Breast epithelium (tissue), 4 donors: ENCODE data around the gene NEU2. TPM values are rescaled to one million over a fixed set of nuclear protein-coding genes. Genes with fewer than 3 reads are reported as not detected.

ENCODE experiments used
- DNase-seq, 2 donors: peaks; one replicate each; pipeline ENCODE4 v3.0.0-alpha.2; 2019; ENCODE audit warnings: low spot score in 2 of 2
- H3K27ac ChIP-seq, 2 donors: fragments of 200-600 bp; sonication (generic) in 1 of 2; one replicate each; pipeline ENCODE4 v1.5.1; 2016 to 2019; ENCODE audit warnings: mild to moderate bottlenecking in 1 of 2
- H3K27me3 ChIP-seq, 2 donors: fragments of 200-600 bp; sonication (generic) in 1 of 2; one replicate each; pipeline versions ENCODE4 v1.5.1 to v1.6.0; 2017 to 2019; ENCODE audit warnings: control low read depth in 1 of 2, mild to moderate bottlenecking in 1 of 2
- H3K36me3 ChIP-seq: fragments of 200-600 bp; one replicate; pipeline ENCODE4 v1.5.1; 2019
- H3K4me1 ChIP-seq, 2 donors: fragments of 200-600 bp; sonication (generic); one replicate each; pipeline ENCODE4 v1.5.1; 2016 to 2019; ENCODE audit warnings: control low read depth in 1 of 2
- H3K4me3 ChIP-seq, 3 donors: fragments of 200-600 bp; sonication (generic); 1 replicate in 2 of 3; 2 replicates in 1 of 3; pipeline ENCODE4 v1.5.1; 2016 to 2019; ENCODE audit warnings: mild to moderate bottlenecking in 3 of 3, moderate library complexity in 2 of 3
- H3K9me3 ChIP-seq, 2 donors: fragments of 200-600 bp; sonication (generic) in 1 of 2; one replicate each; pipeline ENCODE4 v1.5.1; 2016 to 2019; ENCODE audit warnings: control low read depth in 1 of 2
- POLR2A ChIP-seq: fragments of 450-650 bp; IDR thresholded peaks from one replicate; pipeline ENCODE4 v1.6.1; 2016; ENCODE audit warnings: antibody characterized with exemption, mild to moderate bottlenecking, moderate library complexity
- POLR2AphosphoS5 ChIP-seq, 3 donors: sonication (generic); formaldehyde crosslinking; IDR thresholded peaks; one replicate each; pipeline ENCODE4 v1.6.1; 2017; ENCODE audit warnings: antibody characterized with exemption in 3 of 3
- intact Hi-C: fragments of 100-400 bp; cut with DNase I; formaldehyde crosslinking; loops from one replicate; pipeline ENCODE4 v1.15.1; 2023; ENCODE audit warnings: low total_unique reads
- total RNA-seq, 3 donors: library from RNA; depleted of rRNA; stranded (reverse); fragments of >200 nt; gene quantifications; one replicate each; pipeline ENCODE4 v1.1.0, GENCODE V29; 2016
- TF ChIP-seq, protein P1 (sequence below), 3 donors: fragments of 450-650 bp; IDR thresholded peaks; one replicate each; pipeline ENCODE4 v1.5.1; 2016 to 2017; ENCODE audit warnings: antibody characterized with exemption in 3 of 3, mild to moderate bottlenecking in 3 of 3, moderate library complexity in 3 of 3

The NEU2 gene
- total RNA-seq, 3 donors from 2014 or later = not detected

DNA sequence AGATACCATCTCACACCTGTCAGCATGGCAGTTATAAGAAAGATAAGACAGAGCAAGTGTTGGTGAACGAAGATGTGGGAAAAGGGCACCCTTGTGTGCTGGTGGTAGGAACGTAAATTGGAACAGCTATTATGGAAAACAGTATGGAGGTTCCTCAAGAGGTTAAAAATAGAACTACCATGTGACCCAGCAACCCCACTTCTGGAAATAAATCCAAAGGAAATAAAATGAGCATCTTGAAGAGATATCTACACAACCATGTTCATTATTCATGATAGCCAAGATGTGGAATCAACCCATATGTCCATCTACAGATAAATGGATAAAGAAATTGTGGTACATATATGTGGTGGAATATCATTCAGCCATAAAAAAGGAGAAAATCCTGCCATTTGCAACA, 46.3 kb upstream of the NEU2 start:
- DNase-seq = no peak
- Histone ChIP-seq H3K27ac (no peak overlapping the region), H3K4me3 (no peak overlapping the region), H3K27me3 (no peaks in the 10 kb centered on the region), H3K36me3 (no peaks in the 10 kb centered on the region), H3K9me3 (no peaks in the 10 kb centered on the region), H3K4me1 (peaks cover 0 to 5% of the 10 kb centered on the region in 2 donors)
- TF ChIP-seq POLR2A (no peak), POLR2AphosphoS5 (IDR thresholded peaks at IDR 0.05) (no peak)
- TF ChIP-seq, protein P1, sequence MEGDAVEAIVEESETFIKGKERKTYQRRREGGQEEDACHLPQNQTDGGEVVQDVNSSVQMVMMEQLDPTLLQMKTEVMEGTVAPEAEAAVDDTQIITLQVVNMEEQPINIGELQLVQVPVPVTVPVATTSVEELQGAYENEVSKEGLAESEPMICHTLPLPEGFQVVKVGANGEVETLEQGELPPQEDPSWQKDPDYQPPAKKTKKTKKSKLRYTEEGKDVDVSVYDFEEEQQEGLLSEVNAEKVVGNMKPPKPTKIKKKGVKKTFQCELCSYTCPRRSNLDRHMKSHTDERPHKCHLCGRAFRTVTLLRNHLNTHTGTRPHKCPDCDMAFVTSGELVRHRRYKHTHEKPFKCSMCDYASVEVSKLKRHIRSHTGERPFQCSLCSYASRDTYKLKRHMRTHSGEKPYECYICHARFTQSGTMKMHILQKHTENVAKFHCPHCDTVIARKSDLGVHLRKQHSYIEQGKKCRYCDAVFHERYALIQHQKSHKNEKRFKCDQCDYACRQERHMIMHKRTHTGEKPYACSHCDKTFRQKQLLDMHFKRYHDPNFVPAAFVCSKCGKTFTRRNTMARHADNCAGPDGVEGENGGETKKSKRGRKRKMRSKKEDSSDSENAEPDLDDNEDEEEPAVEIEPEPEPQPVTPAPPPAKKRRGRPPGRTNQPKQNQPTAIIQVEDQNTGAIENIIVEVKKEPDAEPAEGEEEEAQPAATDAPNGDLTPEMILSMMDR (IDR thresholded peaks at IDR 0.05) = no peak
- intact Hi-C loops = no loop called here

DNA sequence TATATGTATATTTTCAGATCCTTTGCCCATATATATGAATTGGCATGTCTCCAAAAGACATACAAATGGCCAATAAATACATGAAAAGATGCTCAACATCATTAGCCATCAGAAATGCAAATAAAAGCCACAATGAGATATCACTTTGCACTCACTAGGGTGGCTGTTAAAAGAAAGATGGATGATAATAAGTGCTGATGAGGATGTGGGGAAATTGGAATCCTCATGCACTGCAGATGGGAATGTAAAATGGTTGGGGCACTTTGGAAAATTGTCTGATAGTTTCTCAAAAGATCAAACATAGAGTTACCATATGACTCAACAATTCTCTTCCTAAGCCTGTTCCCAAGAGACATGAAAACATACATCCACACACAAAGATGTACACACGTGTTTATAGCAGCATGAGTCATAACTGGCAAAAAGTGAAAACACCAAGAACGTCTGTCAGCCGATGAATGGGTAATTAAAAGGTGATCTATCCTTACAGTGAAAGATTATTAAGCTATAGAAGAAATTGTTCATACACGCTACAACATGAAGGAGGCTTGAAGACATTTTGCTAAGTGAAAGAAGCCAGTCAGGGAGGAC, 39.1 kb upstream of the NEU2 start:
- intact Hi-C loops = no loop called here
- no peaks in the 10 kb centered on the region for H3K27me3 ChIP-seq
- TF ChIP-seq POLR2AphosphoS5 (IDR thresholded peaks at IDR 0.05) (no peak), POLR2A (no peak)
- TF ChIP-seq, protein P1 (IDR thresholded peaks at IDR 0.05) = no peak

DNA sequence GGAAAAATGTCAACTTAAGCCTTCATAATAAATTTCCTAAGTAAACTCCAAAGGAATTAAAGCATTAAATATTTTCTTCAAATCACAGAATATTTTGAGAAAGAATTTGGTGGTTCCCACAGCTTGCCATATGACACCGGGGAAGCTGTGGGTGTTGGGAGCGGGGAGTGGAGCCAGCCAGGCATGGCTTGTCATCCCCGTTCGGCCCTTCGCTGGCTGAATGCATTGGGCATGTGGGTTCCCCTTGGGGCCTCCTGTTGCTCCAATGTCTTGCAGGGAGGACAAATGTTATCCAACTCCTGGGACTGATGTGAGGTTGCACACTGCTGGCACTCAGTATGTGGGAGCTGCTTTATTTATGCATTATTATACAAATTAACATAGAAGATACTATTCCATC, 38.0 kb upstream of the NEU2 start:
- no peaks in the 10 kb centered on the region for H3K4me1 ChIP-seq
- peak in 1 of 2 donors; percentile 25 for DNase-seq
- intact Hi-C loops = no loop called here

More for the DNA sequence above, 39.1 kb upstream of the NEU2 start:
- no peaks in the 10 kb centered on the region for H3K36me3 ChIP-seq
- no peak overlapping the region for H3K4me3 ChIP-seq
- no peak overlapping the region for H3K27ac ChIP-seq
- no peaks in the 10 kb centered on the region for H3K9me3 ChIP-seq
- no peak for DNase-seq
- H3K4me1 ChIP-seq = no peaks in the 10 kb centered on the region

DNA sequence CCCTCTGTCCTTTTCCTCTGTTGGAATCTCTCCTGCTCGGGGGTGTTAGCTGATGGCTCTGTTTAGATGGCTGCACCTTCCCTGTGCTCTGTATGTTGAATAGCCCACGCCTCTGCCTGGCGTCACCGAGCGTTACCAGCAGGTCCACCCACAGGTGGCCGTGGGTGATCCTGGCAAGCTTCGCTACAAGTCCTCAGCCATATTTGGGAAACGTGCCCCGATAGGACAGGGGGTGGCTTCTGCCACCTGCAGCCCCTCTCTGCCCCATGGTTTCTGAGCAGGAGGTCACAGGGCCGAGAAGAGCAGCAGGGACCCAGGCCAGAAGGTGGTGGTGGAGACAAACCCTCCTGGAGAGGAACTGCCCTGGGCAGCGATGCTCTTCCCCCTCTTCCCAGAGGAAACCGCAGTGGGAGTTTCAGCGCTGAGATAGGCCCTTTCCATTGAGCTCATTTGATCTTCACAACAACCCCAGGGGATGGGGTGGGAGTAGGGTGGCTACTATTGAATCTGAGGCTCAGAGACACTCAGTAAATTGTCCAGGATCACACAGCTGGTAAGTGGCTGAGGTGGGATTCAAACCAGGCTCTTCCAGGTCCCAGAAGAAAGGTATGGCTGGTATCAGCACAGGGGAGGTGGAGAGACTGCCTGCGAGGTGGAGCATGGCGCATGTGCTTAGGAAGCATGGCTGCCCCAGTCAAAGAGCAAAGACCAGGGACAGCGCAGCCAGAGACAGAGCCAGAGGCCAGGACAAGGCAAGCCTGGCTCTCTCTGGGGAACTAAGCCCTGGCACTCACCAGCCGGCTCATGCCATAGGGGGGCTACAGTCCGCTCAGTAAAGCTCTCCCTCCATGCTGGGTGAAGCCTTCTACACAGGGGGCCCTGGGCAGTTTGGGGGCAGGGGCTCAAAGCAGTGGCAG, 34.5 kb upstream of the NEU2 start:
- no peak overlapping the region for H3K27ac ChIP-seq
- no peaks in the 10 kb centered on the region for H3K4me1 ChIP-seq
- H3K27me3 ChIP-seq = no peaks in the 10 kb centered on the region
- H3K4me3 ChIP-seq = no peak overlapping the region
- no peaks in the 10 kb centered on the region for H3K36me3 ChIP-seq
- TF ChIP-seq POLR2AphosphoS5 (IDR thresholded peaks at IDR 0.05) (no peak), POLR2A (no peak)
- TF ChIP-seq, protein P1 (IDR thresholded peaks at IDR 0.05) = no peak
- no peaks in the 10 kb centered on the region for H3K9me3 ChIP-seq
- DNase-seq = peak in 1 of 2 donors; percentile 31
- intact Hi-C loops = no loop called here

More for the DNA sequence above, 38.0 kb upstream of the NEU2 start:
- Histone ChIP-seq H3K36me3 (no peaks in the 10 kb centered on the region), H3K27me3 (no peaks in the 10 kb centered on the region), H3K27ac (no peak overlapping the region), H3K4me3 (no peak overlapping the region), H3K9me3 (no peaks in the 10 kb centered on the region)
- TF ChIP-seq POLR2AphosphoS5 (IDR thresholded peaks at IDR 0.05) (no peak), POLR2A (no peak)
- TF ChIP-seq, protein P1 (IDR thresholded peaks at IDR 0.05) = no peak

DNA sequence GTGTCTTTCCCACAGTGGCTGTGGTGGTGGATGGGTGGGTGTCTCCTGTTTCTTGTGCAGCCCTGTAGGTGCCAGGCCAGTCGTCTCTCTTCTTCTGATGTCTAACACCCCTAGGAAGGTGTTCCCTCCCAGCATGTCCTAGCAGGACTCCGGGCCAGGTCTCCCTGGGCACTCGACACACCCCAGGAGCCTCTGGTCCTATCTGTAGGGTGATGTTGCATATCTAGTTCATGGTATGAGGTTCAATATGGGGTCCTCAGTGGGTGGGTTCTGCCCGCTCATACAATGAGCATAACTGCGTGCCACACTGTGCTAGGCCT, 33.8 kb upstream of the NEU2 start:
- TF ChIP-seq, protein P1 (IDR thresholded peaks at IDR 0.05) = no peak
- TF ChIP-seq POLR2A (no peak), POLR2AphosphoS5 (IDR thresholded peaks at IDR 0.05) (no peak)
- Histone ChIP-seq H3K4me1 (no peaks in the 10 kb centered on the region), H3K27me3 (no peaks in the 10 kb centered on the region), H3K4me3 (no peak overlapping the region), H3K36me3 (no peaks in the 10 kb centered on the region), H3K9me3 (no peaks in the 10 kb centered on the region), H3K27ac (no peak overlapping the region)
- intact Hi-C loops = no loop called here
- no peak for DNase-seq
